AG10803 (cell line): ENCODE results near the gene LGALS3BP.

ENCODE experiments used
- DNase-seq: peaks from one replicate; pipeline ENCODE4 v3.0.0; 2010; ENCODE audit warnings: low read depth
- H3K4me3 ChIP-seq: 2 replicates; pipeline ENCODE4 v1.5.1; 2011; ENCODE audit warnings: mild to moderate bottlenecking, low read length, control low read depth
- TF ChIP-seq, protein P1 (sequence below): conservative IDR thresholded peaks from 2 replicates; pipeline ENCODE4 v1.5.1; 2011; ENCODE audit warnings: mild to moderate bottlenecking, low read length, control low read depth, inconsistent platforms

The LGALS3BP gene

DNA sequence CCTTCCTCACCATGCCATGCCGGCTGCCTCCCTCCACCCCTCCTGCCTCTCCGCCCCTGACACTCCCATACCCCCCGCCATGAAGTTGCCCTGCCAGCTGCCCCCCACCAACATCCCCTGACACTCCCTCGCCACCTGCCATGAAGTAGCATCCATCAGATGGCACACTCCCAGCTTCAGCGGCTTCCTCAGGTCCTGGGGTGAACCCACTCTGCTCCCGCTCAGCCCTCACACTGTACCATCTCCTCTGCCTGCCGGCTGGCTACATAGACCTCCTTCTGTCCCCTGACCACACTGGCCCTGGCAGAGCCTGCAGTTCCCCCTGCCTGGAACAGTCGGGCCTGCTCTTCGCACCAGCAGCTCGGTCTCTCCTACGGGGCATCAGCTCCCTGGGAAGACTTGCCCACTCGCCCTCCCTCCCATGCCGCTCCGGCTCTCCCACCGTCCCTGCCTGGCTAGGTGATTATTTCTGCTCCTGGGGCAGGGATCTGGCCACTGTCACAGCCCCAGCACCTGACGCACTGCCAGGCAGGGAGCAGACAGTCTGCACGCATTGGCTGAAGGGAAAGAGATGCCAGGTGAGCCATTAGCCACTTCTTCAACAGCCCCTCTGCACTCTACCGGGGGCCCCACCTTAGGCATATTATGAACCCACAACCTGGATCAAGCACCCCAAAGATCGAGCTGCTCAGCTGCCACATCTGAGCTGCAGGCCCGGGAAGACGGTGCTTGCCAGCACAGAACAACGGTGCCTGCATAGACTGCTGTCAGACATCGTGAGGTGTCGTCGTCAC, 20.9 kb upstream of the LGALS3BP start:
- no peak overlapping the region for H3K4me3 ChIP-seq
- DNase-seq: no peak
- TF ChIP-seq, protein P1, sequence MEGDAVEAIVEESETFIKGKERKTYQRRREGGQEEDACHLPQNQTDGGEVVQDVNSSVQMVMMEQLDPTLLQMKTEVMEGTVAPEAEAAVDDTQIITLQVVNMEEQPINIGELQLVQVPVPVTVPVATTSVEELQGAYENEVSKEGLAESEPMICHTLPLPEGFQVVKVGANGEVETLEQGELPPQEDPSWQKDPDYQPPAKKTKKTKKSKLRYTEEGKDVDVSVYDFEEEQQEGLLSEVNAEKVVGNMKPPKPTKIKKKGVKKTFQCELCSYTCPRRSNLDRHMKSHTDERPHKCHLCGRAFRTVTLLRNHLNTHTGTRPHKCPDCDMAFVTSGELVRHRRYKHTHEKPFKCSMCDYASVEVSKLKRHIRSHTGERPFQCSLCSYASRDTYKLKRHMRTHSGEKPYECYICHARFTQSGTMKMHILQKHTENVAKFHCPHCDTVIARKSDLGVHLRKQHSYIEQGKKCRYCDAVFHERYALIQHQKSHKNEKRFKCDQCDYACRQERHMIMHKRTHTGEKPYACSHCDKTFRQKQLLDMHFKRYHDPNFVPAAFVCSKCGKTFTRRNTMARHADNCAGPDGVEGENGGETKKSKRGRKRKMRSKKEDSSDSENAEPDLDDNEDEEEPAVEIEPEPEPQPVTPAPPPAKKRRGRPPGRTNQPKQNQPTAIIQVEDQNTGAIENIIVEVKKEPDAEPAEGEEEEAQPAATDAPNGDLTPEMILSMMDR: no peak

DNA sequence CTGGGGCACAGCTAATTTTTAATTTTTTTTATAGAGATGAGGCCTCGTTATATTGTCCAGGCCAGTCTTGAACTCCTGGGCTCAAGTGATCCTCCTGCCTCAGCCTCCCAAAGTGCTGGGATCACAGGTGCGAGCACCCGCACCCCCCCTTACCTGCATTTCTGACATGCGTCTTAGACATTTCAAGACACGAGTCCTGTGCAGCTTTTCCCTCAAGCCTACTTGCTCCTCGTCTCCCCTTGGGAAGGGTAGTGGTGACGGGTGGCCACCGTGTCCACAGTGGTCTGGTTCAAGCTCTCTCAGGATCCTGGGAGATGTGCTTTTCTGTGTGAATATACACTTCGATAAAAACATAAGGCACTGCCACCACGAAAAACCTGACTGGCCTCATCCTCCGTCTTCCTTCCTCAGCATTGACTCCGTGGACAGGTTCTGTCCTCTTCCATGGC, 20.2 kb upstream of the LGALS3BP start:
- TF ChIP-seq, protein P1: no peak
- no peak for DNase-seq
- H3K4me3 ChIP-seq: no peak overlapping the region

DNA sequence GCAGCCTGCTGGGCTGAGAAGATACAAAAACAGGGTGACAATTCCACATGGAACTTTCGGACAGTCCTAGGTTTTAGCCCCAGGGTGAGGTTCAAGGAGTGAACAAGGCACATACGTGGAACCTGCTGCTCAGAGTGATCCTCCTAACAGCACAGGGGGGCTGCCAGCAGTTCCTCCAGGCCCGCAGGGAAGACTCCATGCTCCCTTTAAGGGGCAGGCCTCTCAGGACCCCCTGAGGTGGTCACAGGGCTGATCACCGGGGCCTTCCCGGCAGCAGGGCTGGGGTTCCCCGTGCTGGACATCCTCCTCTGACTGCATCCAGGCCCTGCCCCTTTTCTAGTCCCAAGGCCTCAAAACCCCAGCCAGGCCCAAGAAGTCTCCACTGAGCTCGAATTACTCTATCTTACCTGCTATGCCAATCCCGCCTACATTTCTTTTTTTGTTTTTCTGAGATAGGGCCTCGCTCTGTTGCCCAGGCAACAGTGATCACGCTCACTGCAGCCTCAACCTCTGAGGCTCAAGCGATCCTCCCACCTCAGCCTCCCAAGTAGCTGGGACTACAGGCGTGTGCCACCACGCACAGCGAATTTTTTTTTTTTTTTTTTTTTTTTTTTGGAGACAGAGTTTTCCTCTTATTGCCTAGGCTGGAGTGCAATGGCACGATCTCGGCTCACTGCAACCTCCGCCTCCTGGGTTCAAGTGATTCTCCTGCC, 19.5 kb upstream of the LGALS3BP start:
- TF ChIP-seq, protein P1: no peak
- DNase-seq: no peak
- H3K4me3 ChIP-seq: no peak overlapping the region

DNA sequence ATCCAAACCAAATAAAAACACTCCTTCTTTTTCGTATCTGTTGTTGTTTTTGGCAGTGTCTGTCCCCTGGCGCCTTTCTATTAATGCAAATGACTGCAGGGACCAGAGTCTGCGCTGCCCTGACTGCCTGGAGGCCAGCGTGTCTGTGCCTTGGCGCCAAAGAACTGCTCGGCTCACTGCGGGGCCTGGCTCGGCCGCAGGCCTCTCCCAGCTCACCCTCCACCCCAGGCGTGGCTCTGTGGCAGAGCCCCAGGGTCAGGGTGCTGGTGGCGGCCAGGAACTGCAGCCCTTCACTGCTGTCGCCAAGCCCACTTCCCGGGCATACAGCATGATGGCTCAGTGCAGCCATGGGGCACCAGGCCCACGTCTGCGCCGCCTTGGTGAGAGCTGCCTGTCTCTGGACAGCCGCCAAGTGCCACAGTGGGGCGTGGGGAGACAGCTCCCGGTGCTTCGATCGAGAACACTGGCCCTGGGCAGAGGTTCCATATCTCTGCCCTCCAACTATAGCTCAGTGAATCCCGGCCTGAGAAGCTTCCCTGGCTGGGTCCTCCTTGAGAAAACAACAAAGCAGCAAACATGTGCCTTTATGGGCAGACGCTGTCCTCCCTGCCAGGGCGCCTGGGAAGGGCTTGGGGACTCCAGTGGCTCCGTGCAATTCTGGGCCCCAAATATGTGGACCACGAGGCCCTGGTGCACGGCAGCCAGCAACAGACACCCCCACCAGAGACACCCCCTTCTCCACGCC, 18.8 kb upstream of the LGALS3BP start:
- no peak for DNase-seq
- TF ChIP-seq, protein P1: no peak
- H3K4me3 ChIP-seq: no peak overlapping the region

DNA sequence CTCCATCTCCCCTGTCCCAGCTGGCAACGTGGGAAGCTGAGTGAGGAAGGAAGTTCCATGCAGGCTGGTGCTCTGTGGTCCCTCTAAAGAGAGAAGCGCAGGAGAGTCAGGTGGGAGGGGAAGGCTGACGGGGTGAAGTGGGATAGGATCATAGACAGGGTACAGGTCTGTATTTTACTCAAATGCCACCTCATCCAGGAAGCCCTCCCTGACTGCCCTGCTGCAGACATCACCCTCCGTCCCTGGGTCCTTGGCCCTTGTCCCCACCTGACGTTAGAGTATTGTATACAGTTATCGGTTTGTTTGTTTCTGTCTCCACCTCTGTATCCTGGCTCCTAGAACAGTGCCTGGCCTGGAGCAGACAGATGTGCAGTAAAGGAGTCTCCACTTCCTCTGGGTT, 18.2 kb upstream of the LGALS3BP start:
- TF ChIP-seq, protein P1: no peak
- H3K4me3 ChIP-seq: no peak overlapping the region
- DNase-seq: no peak

DNA sequence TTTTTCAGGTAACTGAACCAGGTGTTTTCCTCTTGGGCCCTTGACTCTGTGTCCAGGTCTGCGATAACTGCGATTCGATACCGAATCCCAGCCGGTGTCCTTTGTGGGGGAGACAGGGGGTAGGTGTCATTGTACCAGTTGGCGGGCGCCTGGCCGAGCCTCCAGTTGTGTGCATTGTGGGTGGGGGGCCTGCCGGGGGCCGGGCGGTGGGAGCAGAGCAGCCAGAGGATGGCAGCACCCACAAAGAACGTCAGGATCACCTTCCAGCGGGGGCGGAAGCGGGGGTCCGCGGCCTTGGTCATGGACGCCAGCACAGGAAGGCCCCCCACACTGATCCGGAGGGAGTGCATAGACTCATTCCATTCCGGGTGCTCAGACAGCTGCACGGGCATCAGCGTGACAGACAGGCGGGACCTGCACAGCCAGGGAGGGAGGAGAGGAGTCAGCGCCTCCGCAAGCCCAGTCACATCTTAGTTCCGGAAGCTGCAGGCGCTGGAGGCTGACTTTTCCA, 17.6 kb upstream of the LGALS3BP start:
- TF ChIP-seq, protein P1: no peak
- DNase-seq: no peak
- no peak overlapping the region for H3K4me3 ChIP-seq
